ENCODE results near the gene IL1RL1.
A peak's percentile ranks its signal among the peaks of the same experiment; 100 is the strongest.

IL1RL1 gene

DNA sequence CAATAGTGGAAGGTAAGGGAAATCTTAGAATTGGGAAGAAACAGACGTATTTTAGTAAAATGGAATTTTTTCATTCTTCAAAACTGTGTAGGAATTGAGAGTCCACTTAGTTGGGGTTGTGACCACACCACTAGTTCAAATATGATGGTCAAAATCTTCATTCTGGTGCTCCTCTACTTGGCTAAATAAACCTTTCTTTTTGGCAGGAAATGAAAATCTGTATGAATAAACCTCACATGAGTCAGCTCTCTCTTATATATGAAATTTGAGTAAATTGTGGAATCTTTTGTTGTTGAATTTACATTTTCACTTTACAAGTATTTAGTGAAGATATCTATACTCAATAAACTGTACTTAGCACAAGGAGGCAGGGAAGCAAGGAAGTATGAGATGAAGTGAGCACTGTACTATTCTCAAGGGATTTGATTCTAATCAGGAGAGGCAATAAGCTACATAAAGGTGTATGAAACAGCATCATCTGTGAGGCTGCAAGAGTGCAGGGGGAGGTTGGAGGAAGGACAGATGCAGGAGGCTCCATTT is 64.8 kb downstream of the IL1RL1 start:
- DNase-seq (ENCODE audit: low read depth): peak; percentile 15
- TF ChIP-seq, protein P1, sequence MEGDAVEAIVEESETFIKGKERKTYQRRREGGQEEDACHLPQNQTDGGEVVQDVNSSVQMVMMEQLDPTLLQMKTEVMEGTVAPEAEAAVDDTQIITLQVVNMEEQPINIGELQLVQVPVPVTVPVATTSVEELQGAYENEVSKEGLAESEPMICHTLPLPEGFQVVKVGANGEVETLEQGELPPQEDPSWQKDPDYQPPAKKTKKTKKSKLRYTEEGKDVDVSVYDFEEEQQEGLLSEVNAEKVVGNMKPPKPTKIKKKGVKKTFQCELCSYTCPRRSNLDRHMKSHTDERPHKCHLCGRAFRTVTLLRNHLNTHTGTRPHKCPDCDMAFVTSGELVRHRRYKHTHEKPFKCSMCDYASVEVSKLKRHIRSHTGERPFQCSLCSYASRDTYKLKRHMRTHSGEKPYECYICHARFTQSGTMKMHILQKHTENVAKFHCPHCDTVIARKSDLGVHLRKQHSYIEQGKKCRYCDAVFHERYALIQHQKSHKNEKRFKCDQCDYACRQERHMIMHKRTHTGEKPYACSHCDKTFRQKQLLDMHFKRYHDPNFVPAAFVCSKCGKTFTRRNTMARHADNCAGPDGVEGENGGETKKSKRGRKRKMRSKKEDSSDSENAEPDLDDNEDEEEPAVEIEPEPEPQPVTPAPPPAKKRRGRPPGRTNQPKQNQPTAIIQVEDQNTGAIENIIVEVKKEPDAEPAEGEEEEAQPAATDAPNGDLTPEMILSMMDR (conservative IDR thresholded peaks at IDR 0.05; ENCODE audit: low read depth, low read length): no peak
- H3K4me3 ChIP-seq (ENCODE audit: low read depth, low read length): no peak overlapping the region

DNA sequence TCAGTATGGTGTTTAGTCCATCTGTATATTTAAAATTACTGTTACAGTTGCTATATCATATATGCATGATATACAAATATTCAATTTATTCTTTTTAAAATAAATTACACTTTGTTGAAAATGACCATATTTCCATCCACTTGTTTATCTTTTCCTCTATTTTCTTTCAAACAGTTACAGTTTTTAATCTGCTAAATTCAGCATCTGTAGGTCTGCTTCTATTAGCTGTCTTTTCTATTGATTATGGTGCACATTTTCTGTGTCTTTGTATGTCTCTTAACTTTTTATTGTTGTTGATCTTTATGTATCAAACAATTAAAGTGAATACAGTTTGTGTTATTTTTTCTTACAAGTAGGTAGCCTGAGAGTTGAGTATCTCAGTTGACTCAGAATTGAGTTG is 72.4 kb downstream of the IL1RL1 start:
- DNase-seq (ENCODE audit: low read depth): no peak
- TF ChIP-seq, protein P1 (conservative IDR thresholded peaks at IDR 0.05; ENCODE audit: low read depth, low read length): no peak
- H3K4me3 ChIP-seq (ENCODE audit: low read depth, low read length): no peak overlapping the region

DNA sequence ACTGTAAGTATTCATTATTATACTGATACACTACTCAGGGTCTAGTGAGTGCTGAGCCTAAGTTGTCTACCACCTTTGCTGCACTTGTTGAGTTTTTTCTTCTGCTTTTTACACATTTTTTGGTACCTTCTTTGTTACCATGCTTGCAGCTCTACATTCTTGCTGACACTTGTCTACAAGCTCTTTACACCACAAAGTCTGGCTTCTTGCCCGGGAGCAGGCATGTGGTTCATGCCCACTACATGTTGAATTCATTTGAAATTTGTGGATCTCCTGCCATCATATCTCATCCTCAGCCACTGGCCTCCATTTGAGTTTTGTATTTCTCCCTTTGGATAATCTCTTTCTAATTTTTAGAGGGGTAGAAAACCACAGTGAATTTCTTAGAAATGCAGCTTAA is 74.2 kb downstream of the IL1RL1 start:
- peak; percentile 15 for DNase-seq (ENCODE audit: low read depth)
- TF ChIP-seq, protein P1 (conservative IDR thresholded peaks at IDR 0.05; ENCODE audit: low read depth, low read length): no peak
- H3K4me3 ChIP-seq (ENCODE audit: low read depth, low read length): no peak overlapping the region

DNA sequence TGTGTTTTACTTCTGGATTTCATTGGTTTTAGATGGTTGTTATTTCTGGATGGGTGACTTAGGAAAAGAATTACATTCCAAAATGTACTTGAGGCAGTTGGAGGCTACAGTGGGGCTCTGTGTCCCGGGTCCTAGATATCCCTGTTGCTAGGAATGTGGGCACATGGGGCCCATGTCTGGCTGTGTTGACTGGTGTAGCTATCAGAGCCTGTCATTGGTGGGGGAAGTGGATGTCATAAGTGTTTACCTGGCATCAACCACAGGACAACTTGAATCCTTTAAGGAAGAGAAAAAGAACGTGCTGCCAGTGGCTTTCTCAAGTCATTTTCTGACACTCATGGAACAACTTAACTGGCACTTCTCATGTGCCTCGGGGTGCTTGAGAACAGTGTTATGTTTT is 74.6 kb downstream of the IL1RL1 start:
- TF ChIP-seq, protein P1 (conservative IDR thresholded peaks at IDR 0.05; ENCODE audit: low read depth, low read length): no peak
- H3K4me3 ChIP-seq (ENCODE audit: low read depth, low read length): no peak overlapping the region
- DNase-seq (ENCODE audit: low read depth): no peak

DNA sequence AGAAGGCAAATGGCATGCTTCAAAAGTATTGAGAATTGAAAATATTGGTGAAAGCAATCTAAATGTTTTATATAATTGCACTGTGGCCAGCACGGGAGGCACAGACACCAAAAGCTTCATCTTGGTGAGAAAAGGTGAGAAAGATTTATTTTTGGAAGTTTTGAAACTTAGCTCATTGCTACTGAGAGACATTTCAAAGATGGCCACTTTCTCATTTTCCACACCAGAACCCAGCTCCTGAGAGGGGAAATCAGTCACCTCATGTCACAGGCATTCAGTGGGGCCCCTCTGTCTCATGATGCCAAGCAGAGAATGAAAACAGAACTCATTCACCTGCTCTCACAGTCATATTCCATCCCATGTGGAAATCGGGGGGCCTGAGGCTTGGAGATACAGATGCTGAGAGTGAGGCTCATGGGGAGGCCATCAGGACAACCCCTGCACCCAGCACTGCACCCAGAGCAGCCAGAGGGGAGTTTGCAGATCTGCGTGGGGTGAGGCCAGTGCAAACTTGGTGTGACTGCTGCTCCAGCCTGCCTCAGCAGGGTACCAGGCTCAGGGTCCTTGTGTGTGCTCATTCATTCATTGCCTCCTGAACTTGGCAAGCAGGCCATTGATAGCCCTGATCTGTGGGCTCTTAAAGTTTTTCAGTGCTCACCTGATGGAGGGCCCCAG is 75.6 kb downstream of the IL1RL1 start:
- TF ChIP-seq, protein P1 (conservative IDR thresholded peaks at IDR 0.05; ENCODE audit: low read depth, low read length): no peak
- DNase-seq (ENCODE audit: low read depth): no peak
- no peak overlapping the region for H3K4me3 ChIP-seq (ENCODE audit: low read depth, low read length)

DNA sequence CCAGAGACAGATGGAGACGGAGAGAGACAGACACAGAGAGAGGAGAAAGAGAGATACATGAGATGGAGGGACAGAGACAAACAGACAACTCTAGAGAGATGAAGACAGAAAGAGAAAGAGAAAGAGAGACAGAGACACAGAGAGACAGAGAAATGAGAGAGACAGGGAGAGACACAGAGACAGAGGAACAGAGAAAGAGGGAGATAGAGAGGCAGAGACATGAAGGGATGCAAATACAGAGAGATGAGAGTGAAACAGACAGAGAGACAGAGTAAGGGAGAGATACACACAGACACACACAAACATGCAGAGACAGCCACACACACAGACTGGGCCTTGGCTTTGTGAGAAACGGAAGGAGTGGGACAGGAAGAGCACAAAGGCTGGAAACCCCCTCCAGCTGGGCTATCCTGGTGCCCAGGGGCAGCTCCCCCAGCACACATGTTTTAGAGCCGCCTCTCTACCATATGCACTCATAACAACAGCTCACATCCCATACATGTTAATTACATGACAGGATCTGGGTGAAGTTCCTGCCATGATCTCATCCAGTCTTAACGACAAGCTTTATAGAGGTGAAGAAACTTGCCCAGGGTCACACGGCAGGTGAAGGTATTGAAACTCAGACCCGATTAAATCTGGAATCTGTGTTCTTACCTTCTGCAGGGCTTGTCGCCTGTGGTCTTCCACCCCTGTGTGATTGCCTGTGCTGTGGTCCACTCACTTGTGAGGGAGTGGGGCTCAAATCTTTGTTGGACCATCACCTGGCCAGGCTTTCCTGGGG is 76.6 kb downstream of the IL1RL1 start:
- TF ChIP-seq, protein P1 (conservative IDR thresholded peaks at IDR 0.05; ENCODE audit: low read depth, low read length): no peak
- DNase-seq (ENCODE audit: low read depth): no peak
- H3K4me3 ChIP-seq (ENCODE audit: low read depth, low read length): no peak overlapping the region

Measured in choroid plexus epithelial cell (primary cell).